IMR-90 (cell line): ENCODE data around the gene CLRN1. TPM values are rescaled to one million over a fixed set of nuclear protein-coding genes. Genes with fewer than 3 reads are reported as not detected.

Experiments used
- ATAC-seq: fragments of 200-7000 bp; cut with Tn5 transposase; 2 replicates; pipeline ENCODE4 v1.9.1; 2020; ENCODE audit warnings: low read depth, mild to moderate bottlenecking, moderate library complexity
- BruUV-seq: library from RNA; stranded (reverse); fragments of 400-500 nt; replicated peaks from 2 replicates; lab custom pipeline; 2021; lab: Mats Ljungman, UMichigan
- CTCF ChIA-PET: fragments of 300-600 bp; formaldehyde crosslinking; extraction: SDS; loops from one replicate; lab custom pipeline; 2021; ENCODE audit warnings: antibody characterized with exemption; lab: Yijun Ruan, JAX
- POLR2A ChIA-PET: fragments of 300-600 bp; sonication (Branson Sonifier 250); formaldehyde crosslinking; loops from one replicate; lab custom pipeline; 2022; ENCODE audit warnings: antibody characterized with exemption; ENCODE audit not compliant: unreplicated experiment; lab: Charles Lee
- DNase-seq: peaks from one replicate; pipeline ENCODE4 v3.0.0; 2013
- H2AFZ ChIP-seq: replicated peaks from 2 replicates; pipeline ENCODE3; 2013; ENCODE audit warnings: low read length, mild to moderate bottlenecking; ENCODE audit not compliant: poor library complexity
- H2AK5ac ChIP-seq: 2 replicates; pipeline ENCODE4 v1.6.1; 2013; ENCODE audit warnings: low read depth, low read length, inconsistent platforms
- H2AK9ac ChIP-seq: replicated peaks from 2 replicates; pipeline ENCODE3; 2013; ENCODE audit warnings: mild to moderate bottlenecking, low read depth, low read length, moderate library complexity; ENCODE audit not compliant: poor library complexity
- H2BK120ac ChIP-seq: 2 replicates; pipeline ENCODE4 v1.6.1; 2013; ENCODE audit warnings: low read depth, low read length, inconsistent platforms
- H2BK15ac ChIP-seq: 3 replicates; pipeline ENCODE4 v1.6.1; 2013; ENCODE audit warnings: low read depth, low read length, inconsistent platforms
- H2BK20ac ChIP-seq: 2 replicates; pipeline ENCODE4 v1.6.1; 2013; ENCODE audit warnings: low read depth, mild to moderate bottlenecking, inconsistent platforms, low read length, moderate library complexity
- H2BK5ac ChIP-seq: 2 replicates; pipeline ENCODE4 v1.6.1; 2013; ENCODE audit warnings: mild to moderate bottlenecking, low read depth, low read length, inconsistent platforms; ENCODE audit not compliant: poor library complexity, severe bottlenecking
- H3K14ac ChIP-seq: replicated peaks from 2 replicates; pipeline ENCODE4 v1.6.1; 2013; ENCODE audit warnings: low read depth, low read length, inconsistent platforms
- H3K18ac ChIP-seq: 2 replicates; pipeline ENCODE4 v1.6.1; 2013; ENCODE audit warnings: low read depth, low read length, control low read depth
- H3K23ac ChIP-seq: 2 replicates; pipeline ENCODE4 v1.6.1; 2013; ENCODE audit warnings: low read depth, low read length, inconsistent platforms
- H3K27ac ChIP-seq: 2 replicates; pipeline ENCODE4 v1.5.1; 2013; ENCODE audit warnings: mild to moderate bottlenecking, control low read depth, low read length; ENCODE audit not compliant: insufficient read depth
- H3K27me3 ChIP-seq: 2 replicates; pipeline ENCODE4 v1.6.1; 2013; ENCODE audit warnings: low read length; ENCODE audit not compliant: control insufficient read depth, insufficient read depth
- H3K36me3 ChIP-seq: 2 replicates; pipeline ENCODE4 v1.6.1; 2013; ENCODE audit warnings: low read length, mixed read lengths; ENCODE audit not compliant: control insufficient read depth, insufficient read depth
- H3K4ac ChIP-seq: 2 replicates; pipeline ENCODE4 v1.6.1; 2013; ENCODE audit warnings: low read depth, low read length, inconsistent platforms
- H3K4me1 ChIP-seq: 2 replicates; pipeline ENCODE4 v1.6.1; 2013; ENCODE audit warnings: low read length, mixed read lengths; ENCODE audit not compliant: control insufficient read depth, insufficient read depth
- H3K4me2 ChIP-seq: 2 replicates; pipeline ENCODE4 v1.6.1; 2013; ENCODE audit warnings: low read depth, mild to moderate bottlenecking, control low read depth, low read length, moderate library complexity
- H3K4me3 ChIP-seq: 2 replicates; pipeline ENCODE4 v1.5.1; 2013; ENCODE audit warnings: low read depth, mild to moderate bottlenecking, control low read depth, low read length, moderate library complexity; ENCODE audit not compliant: insufficient read depth
- H3K56ac ChIP-seq: 2 replicates; pipeline ENCODE4 v1.6.1; 2013; ENCODE audit warnings: low read length, inconsistent platforms; ENCODE audit not compliant: insufficient read depth; ENCODE audit errors: extremely low read depth
- H3K79me1 ChIP-seq, 2 experiments: 2 replicates each; pipeline ENCODE4 v1.6.1; 2013; ENCODE audit warnings: low read length in 2 of 2, inconsistent platforms in 1 of 2, low read depth in 1 of 2
- H3K9ac ChIP-seq: 2 replicates; pipeline ENCODE4 v1.6.1; 2013; ENCODE audit warnings: low read depth, low read length, control low read depth
- H3K9me1 ChIP-seq: 2 replicates; pipeline ENCODE4 v1.6.1; 2013; ENCODE audit warnings: low read length, inconsistent platforms; ENCODE audit not compliant: insufficient read depth
- H3K9me3 ChIP-seq: 2 replicates; pipeline ENCODE4 v1.6.1; 2013; ENCODE audit warnings: low read length; ENCODE audit not compliant: control insufficient read depth, insufficient read depth
- H4K20me1 ChIP-seq: 2 replicates; pipeline ENCODE4 v1.6.1; 2013; ENCODE audit warnings: low read length, inconsistent platforms; ENCODE audit not compliant: insufficient read depth
- H4K5ac ChIP-seq: 2 replicates; pipeline ENCODE4 v1.6.1; 2013; ENCODE audit warnings: mild to moderate bottlenecking, low read depth, low read length, control low read depth
- H4K8ac ChIP-seq, 2 experiments: 2 replicates each; pipeline ENCODE4 v1.6.1; 2013; ENCODE audit warnings: low read depth in 2 of 2, low read length in 2 of 2, control low read depth in 1 of 2, inconsistent platforms in 1 of 2
- H4K91ac ChIP-seq: 2 replicates; pipeline ENCODE4 v1.6.1; 2013; ENCODE audit warnings: low read depth, low read length, inconsistent platforms; ENCODE audit not compliant: insufficient read depth
- BHLHE40 ChIP-seq: fragments of 150-350 bp; IDR thresholded peaks from 2 replicates; pipeline ENCODE4 v1.6.1; 2016; ENCODE audit warnings: mild to moderate bottlenecking, low read depth, low read length
- CEBPB ChIP-seq: IDR thresholded peaks from 2 replicates; pipeline ENCODE4 v1.6.1; 2012; ENCODE audit warnings: low read depth, low read length, improper control_type of control experiment
- CHD1 ChIP-seq: IDR thresholded peaks from 2 replicates; pipeline ENCODE4 v1.6.1; 2012; ENCODE audit warnings: low read depth, low read length, improper control_type of control experiment
- CTCF ChIP-seq: conservative IDR thresholded peaks from 2 replicates; pipeline ENCODE4 v1.5.1; 2012; ENCODE audit warnings: mild to moderate bottlenecking, low read depth, low read length, improper control_type of control experiment
- ELK1 ChIP-seq: fragments of 150-350 bp; IDR thresholded peaks from 2 replicates; pipeline ENCODE4 v1.6.1; 2016; ENCODE audit warnings: low read depth, mild to moderate bottlenecking, low read length, moderate library complexity, borderline replicate concordance
- FOS ChIP-seq: fragments of 150-350 bp; IDR thresholded peaks from 2 replicates; pipeline ENCODE4 v1.6.1; 2016; ENCODE audit warnings: low read depth, low read length
- MAFK ChIP-seq: IDR thresholded peaks from 2 replicates; pipeline ENCODE4 v1.6.1; 2012; ENCODE audit warnings: low read depth, low read length, improper control_type of control experiment
- MAZ ChIP-seq: IDR thresholded peaks from 2 replicates; pipeline ENCODE4 v1.6.1; 2012; ENCODE audit warnings: low read depth, mild to moderate bottlenecking, low read length, improper control_type of control experiment, moderate library complexity, borderline replicate concordance
- MXI1 ChIP-seq: IDR thresholded peaks from 2 replicates; pipeline ENCODE4 v1.6.1; 2012; ENCODE audit warnings: low read depth, mild to moderate bottlenecking, low read length, moderate library complexity, borderline replicate concordance
- NFE2L2 ChIP-seq: fragments of 150-350 bp; IDR thresholded peaks from 2 replicates; pipeline ENCODE4 v1.6.1; 2016; ENCODE audit warnings: low read depth, mild to moderate bottlenecking, low read length
- POLR2A ChIP-seq: IDR thresholded peaks from 2 replicates; pipeline ENCODE4 v1.6.1; 2012; ENCODE audit warnings: mild to moderate bottlenecking, low read depth, low read length
- RAD21 ChIP-seq: IDR thresholded peaks from 2 replicates; pipeline ENCODE4 v1.6.1; 2012; ENCODE audit warnings: low read length, improper control_type of control experiment
- RCOR1 ChIP-seq: IDR thresholded peaks from 2 replicates; pipeline ENCODE4 v1.6.1; 2012; ENCODE audit warnings: mild to moderate bottlenecking, low read length, improper control_type of control experiment; ENCODE audit not compliant: insufficient replicate concordance
- SMC3 ChIP-seq: fragments of 150-350 bp; IDR thresholded peaks from 2 replicates; pipeline ENCODE4 v1.6.1; 2016; ENCODE audit warnings: low read depth, mild to moderate bottlenecking, antibody characterized with exemption, low read length, moderate library complexity
- USF2 ChIP-seq: fragments of 150-350 bp; IDR thresholded peaks from 2 replicates; pipeline ENCODE4 v1.6.1; 2017; ENCODE audit warnings: mild to moderate bottlenecking, antibody characterized with exemption, low read length, low read depth
- WGBS, 2 experiments: methylation state at CpG; one replicate each; pipeline versions ENCODE4 v1.1.5 to v1.1.7; 2013; ENCODE audit warnings: missing lambda C conversion rate in 2 of 2; ENCODE audit not compliant: insufficient read length in 1 of 2; ENCODE audit errors: extremely low coverage in 2 of 2; 5-methylcytosine and 5-hydroxymethylcytosine counted together
- dilution Hi-C: fragments of 300-500 bp; cut with HindIII; formaldehyde crosslinking; loops from one replicate; pipeline ENCODE4 v1.14.3; 2018; ENCODE audit warnings: low sequenced_read_pairs; ENCODE audit not compliant: unreplicated experiment
- in situ Hi-C: fragments of 300-500 bp; cut with MboI; formaldehyde crosslinking; loops from 3 replicates; pipeline ENCODE4 v1.14.3; 2019; ENCODE audit warnings: low sequenced_read_pairs, inconsistent platforms, mixed read lengths
- intact Hi-C: fragments of 100-400 bp; cut with micrococcal nuclease; formaldehyde crosslinking; loops from 2 replicates; pipeline ENCODE4 v1.10.0; 2022
- polyA plus RNA-seq, 3 experiments: library from polyadenylated mRNA; depleted of rRNA; stranded (reverse); fragments of >200 nt; gene quantifications; 2 replicates each; pipeline ENCODE4 v1.2.3, GENCODE V29; 2012; ENCODE audit warnings: low replicate concordance in 1 of 3
- total RNA-seq: library from RNA; depleted of rRNA; stranded (reverse); fragments of >200 nt; gene quantifications from 2 replicates; pipeline ENCODE4 v1.2.3, GENCODE V29; 2012

CLRN1 gene
- total and polyA plus RNA-seq, 2 of the 4 experiments (the other 2 are of a cell fraction): not detected

GRCh38 chr3:150958683-150959082 lies 13.8 kb downstream of the CLRN1 start:
- H2BK5ac ChIP-seq: no peak overlapping the region
- H2BK20ac ChIP-seq: no peak overlapping the region
- peaks cover 15% of the 10 kb centered on the region for H3K27me3 ChIP-seq
- H3K4me2 ChIP-seq: no peak overlapping the region
- H3K4ac ChIP-seq: no peak overlapping the region
- no peak overlapping the region for H3K56ac ChIP-seq
- no peaks in the 10 kb centered on the region for H4K20me1 ChIP-seq
- H3K23ac ChIP-seq: no peak overlapping the region
- in situ Hi-C loops (no loop called here), intact Hi-C loops (no loop called here), dilution Hi-C loops (no loop called here)
- H3K9ac ChIP-seq: no peak overlapping the region
- no peak for DNase-seq
- BruUV-seq: no TSS peak
- POLR2A ChIA-PET: no interaction called here
- H4K91ac ChIP-seq: no peak overlapping the region
- no peak overlapping the region for H2AK5ac ChIP-seq
- no peak overlapping the region for H4K5ac ChIP-seq
- no peak for ATAC-seq
- no peak overlapping the region for H2BK120ac ChIP-seq
- no peak overlapping the region for H3K18ac ChIP-seq
- H3K14ac ChIP-seq: no peak overlapping the region
- no peak overlapping the region for H3K27ac ChIP-seq
- H3K36me3 ChIP-seq: no peaks in the 10 kb centered on the region
- no peaks in the 10 kb centered on the region for H3K4me1 ChIP-seq
- H2AK9ac ChIP-seq: no peak overlapping the region
- H3K4me3 ChIP-seq: no peak overlapping the region
- no peak overlapping the region for H4K8ac ChIP-seq
- no peak overlapping the region for H2AFZ ChIP-seq
- H2BK15ac ChIP-seq: no peak overlapping the region
- H3K9me3 ChIP-seq: no peaks in the 10 kb centered on the region
- H3K9me1 ChIP-seq: no peaks in the 10 kb centered on the region
- CTCF ChIA-PET: no interaction called here
- H3K79me1 ChIP-seq: no peaks in the 10 kb centered on the region
- TF ChIP-seq CHD1: no peak
- TF ChIP-seq RCOR1: no peak
- TF ChIP-seq NFE2L2: no peak
- no peak for TF ChIP-seq USF2
- no peak for TF ChIP-seq MAFK
- no peak for TF ChIP-seq MAZ
- TF ChIP-seq RAD21: no peak
- TF ChIP-seq FOS: no peak
- no peak for TF ChIP-seq BHLHE40
- TF ChIP-seq SMC3: no peak
- TF ChIP-seq CTCF: no peak
- no peak for TF ChIP-seq CEBPB
- no peak for TF ChIP-seq POLR2A
- TF ChIP-seq ELK1: no peak
- TF ChIP-seq MXI1: no peak
- WGBS, 2 experiments: no CpG with 5 or more reads among the region's 3 CpGs
